Neural progenitor cell (in vitro differentiated cells): ENCODE measurements around the gene TMEM52.

ENCODE experiments used
- CTCF ChIP-seq: fragments of 200-600 bp; sonication (generic); IDR thresholded peaks from 2 replicates; pipeline ENCODE4 v1.5.1; 2017; ENCODE audit warnings: antibody characterized with exemption, mild to moderate bottlenecking
- EZH2 ChIP-seq: fragments of 200-600 bp; sonication (generic); IDR thresholded peaks from 2 replicates; pipeline ENCODE4 v1.6.1; 2017; ENCODE audit warnings: antibody characterized with exemption, mild to moderate bottlenecking, moderate library complexity
- EZH2phosphoT487 ChIP-seq: fragments of 200-600 bp; sonication (generic); IDR thresholded peaks from 2 replicates; pipeline ENCODE4 v1.6.1; 2017; ENCODE audit warnings: antibody characterized with exemption

GRCh38 chr1:1889090-1889750 is 29.9 kb downstream of the TMEM52 start:
- TF ChIP-seq CTCF (no peak), EZH2 (no peak), EZH2phosphoT487 (no peak)
